Parathyroid adenoma (tissue), 2 donors: ENCODE data around the gene TAS2R9.
A peak's percentile ranks its signal among the peaks of the same experiment; 100 is the strongest.

ENCODE experiments used
- H2AFZ ChIP-seq: fragments of 300-600 bp; sonication (generic); one replicate; pipeline ENCODE4 v1.7.0; 2017; ENCODE audit warnings: antibody characterized with exemption, mild to moderate bottlenecking
- H3K27ac ChIP-seq: fragments of 300-600 bp; sonication (generic); one replicate; pipeline ENCODE4 v1.7.0; 2017
- H3K27me3 ChIP-seq: fragments of 300-600 bp; sonication (generic); one replicate; pipeline ENCODE4 v1.7.0; 2017; ENCODE audit warnings: low read length; ENCODE audit not compliant: control insufficient read depth, insufficient read depth
- H3K36me3 ChIP-seq: fragments of 300-600 bp; sonication (generic); one replicate; pipeline ENCODE4 v1.7.0; 2017; ENCODE audit warnings: low read length; ENCODE audit not compliant: control insufficient read depth, insufficient read depth
- H3K4me1 ChIP-seq: fragments of 300-600 bp; sonication (generic); one replicate; pipeline ENCODE4 v1.7.0; 2017; ENCODE audit warnings: control low read depth
- H3K4me2 ChIP-seq: fragments of 300-600 bp; sonication (generic); one replicate; pipeline ENCODE4 v1.7.0; 2017; ENCODE audit warnings: low read length
- H3K4me3 ChIP-seq: fragments of 300-600 bp; sonication (generic); one replicate; pipeline ENCODE4 v1.7.0; 2017; ENCODE audit warnings: low read depth, low read length
- H3K79me2 ChIP-seq: fragments of 300-600 bp; sonication (generic); one replicate; pipeline ENCODE4 v1.7.0; 2017; ENCODE audit warnings: control low read depth
- H3K9ac ChIP-seq: fragments of 300-600 bp; sonication (generic); one replicate; pipeline ENCODE4 v1.7.0; 2017; ENCODE audit warnings: mild to moderate bottlenecking
- H3K9me3 ChIP-seq: fragments of 300-600 bp; sonication (generic); one replicate; pipeline ENCODE4 v1.7.0; 2017; ENCODE audit warnings: low read length; ENCODE audit not compliant: control insufficient read depth
- TF ChIP-seq, protein P1 (sequence below): fragments of 300-600 bp; sonication (generic); IDR thresholded peaks from one replicate; pipeline ENCODE4 v1.7.0; 2017; ENCODE audit warnings: antibody characterized with exemption, mild to moderate bottlenecking
- donor health status: primary hyperparathyroidism.

Gene TAS2R9

DNA sequence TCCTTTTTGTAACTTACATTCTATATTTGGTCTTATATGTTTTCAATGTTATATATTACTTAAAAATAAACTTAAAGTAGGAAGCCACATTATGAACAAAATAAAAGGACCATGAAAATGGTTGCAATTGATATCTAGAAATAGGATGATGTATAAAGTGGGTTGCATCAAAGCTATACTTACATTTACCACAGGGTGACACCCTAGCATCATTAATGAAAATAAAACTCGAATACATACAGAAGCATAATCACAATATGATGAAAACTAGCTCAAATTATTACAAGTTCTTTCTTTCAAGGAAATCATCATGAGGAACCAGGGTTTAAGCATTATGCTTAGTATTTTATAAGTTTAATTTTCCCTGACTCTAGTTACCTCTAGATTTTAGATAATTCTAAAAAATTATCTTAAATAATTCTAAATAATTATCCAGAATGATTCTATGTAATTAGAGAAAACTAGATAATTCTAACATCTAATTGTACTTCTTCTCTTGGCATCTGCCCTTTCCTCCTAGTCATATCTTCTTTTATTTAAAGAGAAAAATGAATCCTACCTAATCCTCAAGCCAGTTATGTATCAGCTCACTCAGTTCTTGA, 38.7 kb downstream of the TAS2R9 start:
- Histone ChIP-seq H3K9me3 (no peaks in the 10 kb centered on the region), H3K27me3 (no peaks in the 10 kb centered on the region), H3K4me1 (no peaks in the 10 kb centered on the region), H3K4me2 (no peak overlapping the region), H3K27ac (no peak overlapping the region), H3K4me3 (no peak overlapping the region), H2AFZ (no peak overlapping the region), H3K9ac (no peak overlapping the region), H3K36me3 (no peaks in the 10 kb centered on the region), H3K79me2 (no peaks in the 10 kb centered on the region)
- TF ChIP-seq, protein P1, sequence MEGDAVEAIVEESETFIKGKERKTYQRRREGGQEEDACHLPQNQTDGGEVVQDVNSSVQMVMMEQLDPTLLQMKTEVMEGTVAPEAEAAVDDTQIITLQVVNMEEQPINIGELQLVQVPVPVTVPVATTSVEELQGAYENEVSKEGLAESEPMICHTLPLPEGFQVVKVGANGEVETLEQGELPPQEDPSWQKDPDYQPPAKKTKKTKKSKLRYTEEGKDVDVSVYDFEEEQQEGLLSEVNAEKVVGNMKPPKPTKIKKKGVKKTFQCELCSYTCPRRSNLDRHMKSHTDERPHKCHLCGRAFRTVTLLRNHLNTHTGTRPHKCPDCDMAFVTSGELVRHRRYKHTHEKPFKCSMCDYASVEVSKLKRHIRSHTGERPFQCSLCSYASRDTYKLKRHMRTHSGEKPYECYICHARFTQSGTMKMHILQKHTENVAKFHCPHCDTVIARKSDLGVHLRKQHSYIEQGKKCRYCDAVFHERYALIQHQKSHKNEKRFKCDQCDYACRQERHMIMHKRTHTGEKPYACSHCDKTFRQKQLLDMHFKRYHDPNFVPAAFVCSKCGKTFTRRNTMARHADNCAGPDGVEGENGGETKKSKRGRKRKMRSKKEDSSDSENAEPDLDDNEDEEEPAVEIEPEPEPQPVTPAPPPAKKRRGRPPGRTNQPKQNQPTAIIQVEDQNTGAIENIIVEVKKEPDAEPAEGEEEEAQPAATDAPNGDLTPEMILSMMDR: peak; percentile 53

DNA sequence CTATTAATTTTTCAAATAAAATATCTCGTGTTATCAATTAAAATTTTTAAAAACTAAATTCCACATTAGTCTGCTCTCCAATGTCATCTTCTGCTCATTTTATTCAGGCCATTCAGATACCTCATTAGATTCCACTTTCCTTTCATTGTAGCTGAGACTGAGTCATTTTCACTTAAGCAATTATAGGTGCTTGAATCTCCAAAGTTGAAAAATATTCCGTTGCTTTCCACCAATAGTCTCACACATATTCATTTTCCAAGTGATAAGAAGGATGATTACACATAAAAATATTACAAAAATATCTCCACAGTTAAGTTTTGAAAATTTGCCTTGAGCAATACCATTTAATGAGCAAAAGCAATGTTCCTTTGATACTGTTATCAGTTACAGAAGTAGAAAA, 50.3 kb downstream of the TAS2R9 start:
- no peak overlapping the region for H3K9ac ChIP-seq
- no peaks in the 10 kb centered on the region for H3K9me3 ChIP-seq
- no peak overlapping the region for H3K27ac ChIP-seq
- peaks cover 2% of the 10 kb centered on the region for H3K36me3 ChIP-seq
- H3K79me2 ChIP-seq: no peaks in the 10 kb centered on the region
- no peaks in the 10 kb centered on the region for H3K4me1 ChIP-seq
- no peaks in the 10 kb centered on the region for H3K27me3 ChIP-seq
- TF ChIP-seq, protein P1: no peak
- no peak overlapping the region for H2AFZ ChIP-seq
- no peak overlapping the region for H3K4me2 ChIP-seq
- H3K4me3 ChIP-seq: no peak overlapping the region
